ENCODE results near the gene IFRD2. TPM values are rescaled to one million over a fixed set of nuclear protein-coding genes. Genes with fewer than 3 reads are reported as not detected.

The IFRD2 gene
- total and polyA plus RNA-seq, 2 experiments from 2014 or later = 80.8 to 91.5 TPM

- TF ChIP-seq, protein P1, sequence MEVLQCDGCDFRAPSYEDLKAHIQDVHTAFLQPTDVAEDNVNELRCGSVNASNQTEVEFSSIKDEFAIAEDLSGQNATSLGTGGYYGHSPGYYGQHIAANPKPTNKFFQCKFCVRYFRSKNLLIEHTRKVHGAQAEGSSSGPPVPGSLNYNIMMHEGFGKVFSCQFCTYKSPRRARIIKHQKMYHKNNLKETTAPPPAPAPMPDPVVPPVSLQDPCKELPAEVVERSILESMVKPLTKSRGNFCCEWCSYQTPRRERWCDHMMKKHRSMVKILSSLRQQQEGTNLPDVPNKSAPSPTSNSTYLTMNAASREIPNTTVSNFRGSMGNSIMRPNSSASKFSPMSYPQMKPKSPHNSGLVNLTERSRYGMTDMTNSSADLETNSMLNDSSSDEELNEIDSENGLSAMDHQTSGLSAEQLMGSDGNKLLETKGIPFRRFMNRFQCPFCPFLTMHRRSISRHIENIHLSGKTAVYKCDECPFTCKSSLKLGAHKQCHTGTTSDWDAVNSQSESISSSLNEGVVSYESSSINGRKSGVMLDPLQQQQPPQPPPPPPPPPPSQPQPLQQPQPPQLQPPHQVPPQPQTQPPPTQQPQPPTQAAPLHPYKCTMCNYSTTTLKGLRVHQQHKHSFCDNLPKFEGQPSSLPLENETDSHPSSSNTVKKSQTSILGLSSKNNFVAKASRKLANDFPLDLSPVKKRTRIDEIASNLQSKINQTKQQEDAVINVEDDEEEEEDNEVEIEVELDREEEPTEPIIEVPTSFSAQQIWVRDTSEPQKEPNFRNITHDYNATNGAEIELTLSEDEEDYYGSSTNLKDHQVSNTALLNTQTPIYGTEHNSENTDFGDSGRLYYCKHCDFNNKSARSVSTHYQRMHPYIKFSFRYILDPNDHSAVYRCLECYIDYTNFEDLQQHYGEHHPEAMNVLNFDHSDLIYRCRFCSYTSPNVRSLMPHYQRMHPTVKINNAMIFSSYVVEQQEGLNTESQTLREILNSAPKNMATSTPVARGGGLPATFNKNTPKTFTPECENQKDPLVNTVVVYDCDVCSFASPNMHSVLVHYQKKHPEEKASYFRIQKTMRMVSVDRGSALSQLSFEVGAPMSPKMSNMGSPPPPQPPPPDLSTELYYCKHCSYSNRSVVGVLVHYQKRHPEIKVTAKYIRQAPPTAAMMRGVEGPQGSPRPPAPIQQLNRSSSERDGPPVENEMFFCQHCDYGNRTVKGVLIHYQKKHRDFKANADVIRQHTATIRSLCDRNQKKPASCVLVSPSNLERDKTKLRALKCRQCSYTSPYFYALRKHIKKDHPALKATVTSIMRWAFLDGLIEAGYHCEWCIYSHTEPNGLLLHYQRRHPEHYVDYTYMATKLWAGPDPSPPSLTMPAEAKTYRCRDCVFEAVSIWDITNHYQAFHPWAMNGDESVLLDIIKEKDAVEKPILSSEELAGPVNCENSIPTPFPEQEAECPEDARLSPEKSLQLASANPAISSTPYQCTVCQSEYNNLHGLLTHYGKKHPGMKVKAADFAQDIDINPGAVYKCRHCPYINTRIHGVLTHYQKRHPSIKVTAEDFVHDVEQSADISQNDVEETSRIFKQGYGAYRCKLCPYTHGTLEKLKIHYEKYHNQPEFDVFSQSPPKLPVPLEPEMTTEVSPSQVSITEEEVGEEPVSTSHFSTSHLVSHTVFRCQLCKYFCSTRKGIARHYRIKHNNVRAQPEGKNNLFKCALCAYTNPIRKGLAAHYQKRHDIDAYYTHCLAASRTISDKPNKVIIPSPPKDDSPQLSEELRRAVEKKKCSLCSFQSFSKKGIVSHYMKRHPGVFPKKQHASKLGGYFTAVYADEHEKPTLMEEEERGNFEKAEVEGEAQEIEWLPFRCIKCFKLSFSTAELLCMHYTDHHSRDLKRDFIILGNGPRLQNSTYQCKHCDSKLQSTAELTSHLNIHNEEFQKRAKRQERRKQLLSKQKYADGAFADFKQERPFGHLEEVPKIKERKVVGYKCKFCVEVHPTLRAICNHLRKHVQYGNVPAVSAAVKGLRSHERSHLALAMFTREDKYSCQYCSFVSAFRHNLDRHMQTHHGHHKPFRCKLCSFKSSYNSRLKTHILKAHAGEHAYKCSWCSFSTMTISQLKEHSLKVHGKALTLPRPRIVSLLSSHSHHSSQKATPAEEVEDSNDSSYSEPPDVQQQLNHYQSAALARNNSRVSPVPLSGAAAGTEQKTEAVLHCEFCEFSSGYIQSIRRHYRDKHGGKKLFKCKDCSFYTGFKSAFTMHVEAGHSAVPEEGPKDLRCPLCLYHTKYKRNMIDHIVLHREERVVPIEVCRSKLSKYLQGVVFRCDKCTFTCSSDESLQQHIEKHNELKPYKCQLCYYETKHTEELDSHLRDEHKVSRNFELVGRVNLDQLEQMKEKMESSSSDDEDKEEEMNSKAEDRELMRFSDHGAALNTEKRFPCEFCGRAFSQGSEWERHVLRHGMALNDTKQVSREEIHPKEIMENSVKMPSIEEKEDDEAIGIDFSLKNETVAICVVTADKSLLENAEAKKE (CRISPR knock-in tag; IDR thresholded peaks at IDR 0.05) = no peak
These were observed 30.7 kb downstream of the IFRD2 start (continued) for GRCh38 chr3:50261505-50261904.

DNA sequence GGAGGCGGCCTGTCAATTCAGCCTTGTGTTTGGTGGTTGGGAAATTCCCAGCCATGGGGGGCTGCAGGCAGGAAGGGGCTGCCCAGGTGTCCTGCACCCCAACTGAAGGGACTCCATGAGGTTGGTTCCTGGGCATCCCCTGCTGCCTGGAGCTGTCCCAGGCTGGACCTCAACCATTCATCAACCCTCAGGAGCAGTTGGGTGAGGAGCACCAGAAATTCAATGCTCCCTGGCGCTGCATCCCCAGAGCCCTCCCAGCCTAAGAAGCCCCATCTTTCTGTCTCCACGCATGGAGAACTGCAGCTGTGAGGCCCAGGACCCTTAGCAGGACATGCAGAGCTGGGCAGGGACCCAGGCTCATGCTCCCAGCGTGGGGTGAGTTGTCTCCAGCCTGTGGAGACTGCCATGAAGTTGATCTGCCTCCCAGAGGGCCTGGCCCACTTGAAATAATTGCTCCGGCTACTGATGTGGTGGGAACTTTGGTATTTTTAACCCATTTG lies 31.2 kb downstream of the IFRD2 start:
- Histone ChIP-seq H3K4me2 (peak overlapping the region; percentile 83), H3K27me3 (ENCODE audit: insufficient read depth) (no peaks in the 10 kb centered on the region), H3K27ac (ENCODE audit: low read depth) (no peak overlapping the region), H3K4me1 (ENCODE audit: insufficient read depth) (peaks cover 30% of the 10 kb centered on the region), H3K79me2 (replicated peaks; ENCODE audit: insufficient read depth) (no peaks in the 10 kb centered on the region), H3K36me3 (ENCODE audit: insufficient read depth) (peaks cover 14% of the 10 kb centered on the region), H4K20me1 (replicated peaks; ENCODE audit: insufficient read depth) (no peaks in the 10 kb centered on the region; the same call in 1 of the 2 replicates), H3K4me3 (peak overlapping the region; percentile 77), H2AFZ (no peak overlapping the region), H3F3A (replicated peaks; ENCODE audit: low read depth) (peaks cover 33% of the 10 kb centered on the region), H3K9me2 (ENCODE audit: insufficient read depth) (no peaks in the 10 kb centered on the region)
- peaks cover 27% of the 10 kb centered on the region for H3K27me3 Mint-ChIP-seq (ENCODE audit: insufficient read depth, low read depth, poor library complexity)
- no peak overlapping the region; the same call in 1 of the 2 replicates for H3K27ac Mint-ChIP-seq
- peak overlapping the region; percentile 70 for H3K4me3 Mint-ChIP-seq
- H3K36me3 Mint-ChIP-seq (ENCODE audit: low read depth) = peaks cover 37% of the 10 kb centered on the region
- ATAC-seq (no peak), DNase-seq (ENCODE audit: low spot score) (no peak)
- H3K9me3 Mint-ChIP-seq = no peaks in the 10 kb centered on the region
- H3K4me1 Mint-ChIP-seq = peaks cover 43% of the 10 kb centered on the region
- TF ChIP-seq ZNF114 (CRISPR knock-in tag; IDR thresholded peaks at IDR 0.05) = no peak
- no peak for TF ChIP-seq NANOG (IDR thresholded peaks at IDR 0.05; ENCODE audit: borderline replicate concordance)
- TF ChIP-seq, protein P2, sequence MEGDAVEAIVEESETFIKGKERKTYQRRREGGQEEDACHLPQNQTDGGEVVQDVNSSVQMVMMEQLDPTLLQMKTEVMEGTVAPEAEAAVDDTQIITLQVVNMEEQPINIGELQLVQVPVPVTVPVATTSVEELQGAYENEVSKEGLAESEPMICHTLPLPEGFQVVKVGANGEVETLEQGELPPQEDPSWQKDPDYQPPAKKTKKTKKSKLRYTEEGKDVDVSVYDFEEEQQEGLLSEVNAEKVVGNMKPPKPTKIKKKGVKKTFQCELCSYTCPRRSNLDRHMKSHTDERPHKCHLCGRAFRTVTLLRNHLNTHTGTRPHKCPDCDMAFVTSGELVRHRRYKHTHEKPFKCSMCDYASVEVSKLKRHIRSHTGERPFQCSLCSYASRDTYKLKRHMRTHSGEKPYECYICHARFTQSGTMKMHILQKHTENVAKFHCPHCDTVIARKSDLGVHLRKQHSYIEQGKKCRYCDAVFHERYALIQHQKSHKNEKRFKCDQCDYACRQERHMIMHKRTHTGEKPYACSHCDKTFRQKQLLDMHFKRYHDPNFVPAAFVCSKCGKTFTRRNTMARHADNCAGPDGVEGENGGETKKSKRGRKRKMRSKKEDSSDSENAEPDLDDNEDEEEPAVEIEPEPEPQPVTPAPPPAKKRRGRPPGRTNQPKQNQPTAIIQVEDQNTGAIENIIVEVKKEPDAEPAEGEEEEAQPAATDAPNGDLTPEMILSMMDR (conservative IDR thresholded peaks at IDR 0.05; ENCODE audit: low read depth in 2 of 2) = no peak
- TF ChIP-seq ETS1 (IDR thresholded peaks at IDR 0.05) = no peak
- no peak for TF ChIP-seq STAT1 (IDR thresholded peaks at IDR 0.05; ENCODE audit: unreplicated experiment)
- TF ChIP-seq, protein P1 (CRISPR knock-in tag; IDR thresholded peaks at IDR 0.05) = no peak

All from GM23338 (cell line).